ENCODE measurements around the gene UBXN11. TPM values are rescaled to one million over a fixed set of nuclear protein-coding genes. Genes with fewer than 3 reads are reported as not detected.
A peak's percentile ranks its signal among the peaks of the same experiment; 100 is the strongest.

Gene UBXN11
- polyA plus RNA-seq, 2 of the 4 experiments (the other 2 are of a cell fraction), result 7.6 to 10.8 TPM

DNA sequence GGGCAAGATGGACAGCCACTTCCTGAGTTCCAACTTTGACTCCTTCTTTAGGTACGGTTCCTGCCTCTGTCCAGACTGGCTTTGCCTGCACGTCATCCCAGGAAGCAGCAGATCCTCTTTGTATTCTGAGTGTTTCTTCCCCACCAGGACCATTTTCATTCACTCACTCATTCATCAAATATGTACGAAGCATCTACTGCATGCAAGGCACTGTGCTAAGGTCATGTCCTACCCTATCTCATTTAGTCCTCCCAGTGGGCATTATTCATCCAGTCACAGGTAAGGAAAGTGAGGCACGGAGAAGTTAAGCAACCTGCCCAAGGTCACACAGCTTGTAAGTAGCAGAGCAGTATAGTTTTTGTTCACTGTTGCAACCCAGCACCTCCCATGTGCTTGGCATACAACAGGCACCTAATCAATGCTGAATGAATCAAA lies 33.6 kb upstream of the UBXN11 start:
- POLR2A ChIA-PET, result no interaction called here
- ATAC-seq, result no peak

DNA sequence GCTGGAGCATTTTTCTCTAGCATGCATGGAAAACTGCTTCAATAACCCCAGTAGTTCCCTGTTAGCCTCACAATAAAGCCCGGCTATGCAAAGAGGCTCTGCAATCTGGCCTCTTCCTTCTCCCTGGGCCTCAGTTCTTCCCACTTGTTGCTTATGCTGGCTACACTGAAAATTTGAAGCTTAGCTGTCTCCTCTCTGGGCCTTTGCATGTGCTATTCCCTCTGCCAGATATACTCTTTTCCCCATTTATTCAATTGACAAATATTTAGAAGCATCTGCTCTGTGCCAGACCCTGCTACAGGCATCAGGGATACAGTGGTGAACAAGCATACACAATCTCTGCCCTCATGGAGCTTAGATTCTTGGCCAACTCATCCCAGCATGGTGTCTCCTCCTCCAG lies 32.2 kb upstream of the UBXN11 start:
- ChIA-PET POLR2A (no interaction called here), CTCF (interaction anchor here (0.9 to 1.8 kb wide), 6 partner anchors 8 to 26 kb away, joined by 3 to 7 read pairs (median 4); no protein-coding TSS in a partner anchor)
- FAIRE-seq (no peak), ATAC-seq (no peak), DNase-seq (ENCODE audit: low read depth in 1 of 2, low spot score in 1 of 2) (no peak)
- Histone ChIP-seq H3K9me3 (no peaks in the 10 kb centered on the region), H3K27ac (no peak overlapping the region), H3K4me2 (no peak overlapping the region), H3K4me3 (no peak overlapping the region), H3K4me1 (peaks cover 6% of the 10 kb centered on the region)
- WGBS (ENCODE audit: missing lambda C conversion rate), result 94% methylated on average over 1 of the region's 1 CpG
- TF ChIP-seq HDAC2 (IDR thresholded peaks at IDR 0.05) (no peak), CBX8 (IDR thresholded peaks at IDR 0.05) (no peak), CEBPB (IDR thresholded peaks at IDR 0.05) (no peak), NR3C1 (IDR thresholded peaks at IDR 0.05) (no peak), RNF2 (IDR thresholded peaks at IDR 0.05; ENCODE audit: borderline replicate concordance, low read depth) (no peak), EP300 (IDR thresholded peaks at IDR 0.05) (no peak), FOSB (CRISPR knock-in tag; IDR thresholded peaks at IDR 0.05) (no peak), MYC (IDR thresholded peaks at IDR 0.05; ENCODE audit: borderline replicate concordance, low read length) (no peak)
- TF ChIP-seq, protein P1, sequence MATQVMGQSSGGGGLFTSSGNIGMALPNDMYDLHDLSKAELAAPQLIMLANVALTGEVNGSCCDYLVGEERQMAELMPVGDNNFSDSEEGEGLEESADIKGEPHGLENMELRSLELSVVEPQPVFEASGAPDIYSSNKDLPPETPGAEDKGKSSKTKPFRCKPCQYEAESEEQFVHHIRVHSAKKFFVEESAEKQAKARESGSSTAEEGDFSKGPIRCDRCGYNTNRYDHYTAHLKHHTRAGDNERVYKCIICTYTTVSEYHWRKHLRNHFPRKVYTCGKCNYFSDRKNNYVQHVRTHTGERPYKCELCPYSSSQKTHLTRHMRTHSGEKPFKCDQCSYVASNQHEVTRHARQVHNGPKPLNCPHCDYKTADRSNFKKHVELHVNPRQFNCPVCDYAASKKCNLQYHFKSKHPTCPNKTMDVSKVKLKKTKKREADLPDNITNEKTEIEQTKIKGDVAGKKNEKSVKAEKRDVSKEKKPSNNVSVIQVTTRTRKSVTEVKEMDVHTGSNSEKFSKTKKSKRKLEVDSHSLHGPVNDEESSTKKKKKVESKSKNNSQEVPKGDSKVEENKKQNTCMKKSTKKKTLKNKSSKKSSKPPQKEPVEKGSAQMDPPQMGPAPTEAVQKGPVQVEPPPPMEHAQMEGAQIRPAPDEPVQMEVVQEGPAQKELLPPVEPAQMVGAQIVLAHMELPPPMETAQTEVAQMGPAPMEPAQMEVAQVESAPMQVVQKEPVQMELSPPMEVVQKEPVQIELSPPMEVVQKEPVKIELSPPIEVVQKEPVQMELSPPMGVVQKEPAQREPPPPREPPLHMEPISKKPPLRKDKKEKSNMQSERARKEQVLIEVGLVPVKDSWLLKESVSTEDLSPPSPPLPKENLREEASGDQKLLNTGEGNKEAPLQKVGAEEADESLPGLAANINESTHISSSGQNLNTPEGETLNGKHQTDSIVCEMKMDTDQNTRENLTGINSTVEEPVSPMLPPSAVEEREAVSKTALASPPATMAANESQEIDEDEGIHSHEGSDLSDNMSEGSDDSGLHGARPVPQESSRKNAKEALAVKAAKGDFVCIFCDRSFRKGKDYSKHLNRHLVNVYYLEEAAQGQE (IDR thresholded peaks at IDR 0.05), result no peak

More for the DNA sequence above, 33.6 kb upstream of the UBXN11 start:
- TF ChIP-seq NPAS2 (CRISPR knock-in tag; IDR thresholded peaks at IDR 0.05; ENCODE audit: borderline replicate concordance), result no peak
- TF ChIP-seq ESRRA (IDR thresholded peaks at IDR 0.05; ENCODE audit: borderline replicate concordance, low read length), result no peak
- no peak for TF ChIP-seq ZC3H11A (IDR thresholded peaks at IDR 0.05)
- no peak for TF ChIP-seq SMC3 (IDR thresholded peaks at IDR 0.05)
- peaks cover 6% of the 10 kb centered on the region for H3K4me1 ChIP-seq
- no peak for FAIRE-seq
- DNase-seq (ENCODE audit: low read depth in 1 of 2, low spot score in 1 of 2), result no peak
- H3K4me2 ChIP-seq, result no peak overlapping the region
- CTCF ChIA-PET, result interaction anchor here (0.6 to 2.3 kb wide), 4 partner anchors 23 to 106 kb away, joined by 3 to 6 read pairs (median 4); partner anchors contain the start of gene CEP85
- 56% methylated on average over 4 of the region's 4 CpGs for WGBS (ENCODE audit: missing lambda C conversion rate)
- no peaks in the 10 kb centered on the region for H3K9me3 ChIP-seq
- H3K4me3 ChIP-seq, result no peak overlapping the region
- no peak overlapping the region for H3K27ac ChIP-seq

DNA sequence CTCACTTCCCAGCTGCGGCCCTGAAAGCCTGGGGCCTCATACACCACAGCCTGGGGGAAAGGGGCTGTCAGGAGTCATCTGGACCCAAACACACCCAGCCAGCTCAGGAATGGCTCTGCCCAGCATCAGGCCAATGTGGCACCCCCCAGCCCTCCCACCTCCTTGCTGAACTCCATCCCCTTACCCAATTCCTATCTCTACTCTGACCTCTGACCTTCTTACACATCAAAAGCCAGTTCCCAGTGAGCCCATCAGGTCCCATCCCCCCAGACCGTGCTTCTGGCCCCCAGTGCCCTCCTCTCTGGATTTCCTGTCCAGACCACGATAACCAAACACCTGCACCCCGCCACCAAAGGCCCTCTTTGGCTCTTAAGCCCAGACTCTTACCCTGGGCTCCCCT lies 31.2 kb upstream of the UBXN11 start:
- WGBS (ENCODE audit: missing lambda C conversion rate), result 92% methylated on average over 3 of the region's 4 CpGs
- TF ChIP-seq NR3C1 (IDR thresholded peaks at IDR 0.05), result no peak
- TF ChIP-seq FOSB (CRISPR knock-in tag; IDR thresholded peaks at IDR 0.05), result no peak
- no peak for TF ChIP-seq HOXA7 (CRISPR knock-in tag; IDR thresholded peaks at IDR 0.05)
- no peak for TF ChIP-seq HOXB13 (CRISPR knock-in tag; IDR thresholded peaks at IDR 0.05; ENCODE audit: low read depth)
- TF ChIP-seq, protein P2, sequence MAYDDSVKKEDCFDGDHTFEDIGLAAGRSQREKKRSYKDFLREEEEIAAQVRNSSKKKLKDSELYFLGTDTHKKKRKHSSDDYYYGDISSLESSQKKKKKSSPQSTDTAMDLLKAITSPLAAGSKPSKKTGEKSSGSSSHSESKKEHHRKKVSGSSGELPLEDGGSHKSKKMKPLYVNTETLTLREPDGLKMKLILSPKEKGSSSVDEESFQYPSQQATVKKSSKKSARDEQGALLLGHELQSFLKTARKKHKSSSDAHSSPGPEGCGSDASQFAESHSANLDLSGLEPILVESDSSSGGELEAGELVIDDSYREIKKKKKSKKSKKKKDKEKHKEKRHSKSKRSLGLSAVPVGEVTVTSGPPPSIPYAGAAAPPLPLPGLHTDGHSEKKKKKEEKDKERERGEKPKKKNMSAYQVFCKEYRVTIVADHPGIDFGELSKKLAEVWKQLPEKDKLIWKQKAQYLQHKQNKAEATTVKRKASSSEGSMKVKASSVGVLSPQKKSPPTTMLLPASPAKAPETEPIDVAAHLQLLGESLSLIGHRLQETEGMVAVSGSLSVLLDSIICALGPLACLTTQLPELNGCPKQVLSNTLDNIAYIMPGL (CRISPR knock-in tag; IDR thresholded peaks at IDR 0.05; ENCODE audit: borderline replicate concordance), result no peak
- TF ChIP-seq KDM1A (IDR thresholded peaks at IDR 0.05; ENCODE audit: low read depth), result no peak
- no peak for TF ChIP-seq CHD4 (IDR thresholded peaks at IDR 0.05; ENCODE audit: borderline replicate concordance)
- TF ChIP-seq RCOR1 (IDR thresholded peaks at IDR 0.05; ENCODE audit: low read depth, low read length), result no peak
- TF ChIP-seq HDAC2 (IDR thresholded peaks at IDR 0.05), result no peak
- no peak for TF ChIP-seq FOSL2 (IDR thresholded peaks at IDR 0.05)
- TF ChIP-seq FOSL2 (CRISPR knock-in tag; IDR thresholded peaks at IDR 0.05), result no peak
- no peak for TF ChIP-seq ZSCAN20 (CRISPR knock-in tag; IDR thresholded peaks at IDR 0.05)
- TF ChIP-seq ZC3H11A (IDR thresholded peaks at IDR 0.05), result no peak
- TF ChIP-seq, protein P3, sequence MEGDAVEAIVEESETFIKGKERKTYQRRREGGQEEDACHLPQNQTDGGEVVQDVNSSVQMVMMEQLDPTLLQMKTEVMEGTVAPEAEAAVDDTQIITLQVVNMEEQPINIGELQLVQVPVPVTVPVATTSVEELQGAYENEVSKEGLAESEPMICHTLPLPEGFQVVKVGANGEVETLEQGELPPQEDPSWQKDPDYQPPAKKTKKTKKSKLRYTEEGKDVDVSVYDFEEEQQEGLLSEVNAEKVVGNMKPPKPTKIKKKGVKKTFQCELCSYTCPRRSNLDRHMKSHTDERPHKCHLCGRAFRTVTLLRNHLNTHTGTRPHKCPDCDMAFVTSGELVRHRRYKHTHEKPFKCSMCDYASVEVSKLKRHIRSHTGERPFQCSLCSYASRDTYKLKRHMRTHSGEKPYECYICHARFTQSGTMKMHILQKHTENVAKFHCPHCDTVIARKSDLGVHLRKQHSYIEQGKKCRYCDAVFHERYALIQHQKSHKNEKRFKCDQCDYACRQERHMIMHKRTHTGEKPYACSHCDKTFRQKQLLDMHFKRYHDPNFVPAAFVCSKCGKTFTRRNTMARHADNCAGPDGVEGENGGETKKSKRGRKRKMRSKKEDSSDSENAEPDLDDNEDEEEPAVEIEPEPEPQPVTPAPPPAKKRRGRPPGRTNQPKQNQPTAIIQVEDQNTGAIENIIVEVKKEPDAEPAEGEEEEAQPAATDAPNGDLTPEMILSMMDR (IDR thresholded peaks at IDR 0.05), result no peak
- no peak for TF ChIP-seq RNF2 (IDR thresholded peaks at IDR 0.05; ENCODE audit: borderline replicate concordance, low read depth)
- TF ChIP-seq, protein P4, sequence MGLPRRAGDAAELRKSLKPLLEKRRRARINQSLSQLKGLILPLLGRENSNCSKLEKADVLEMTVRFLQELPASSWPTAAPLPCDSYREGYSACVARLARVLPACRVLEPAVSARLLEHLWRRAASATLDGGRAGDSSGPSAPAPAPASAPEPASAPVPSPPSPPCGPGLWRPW (IDR thresholded peaks at IDR 0.05), result no peak
- TF ChIP-seq TFCP2L1 (CRISPR knock-in tag; IDR thresholded peaks at IDR 0.05), result no peak
- no peak for TF ChIP-seq GATA3 (IDR thresholded peaks at IDR 0.05; ENCODE audit: borderline replicate concordance)
- peaks cover 6% of the 10 kb centered on the region for H3K4me1 ChIP-seq
- H3K4me3 ChIP-seq, result no peak overlapping the region
- POLR2A ChIA-PET, result no interaction called here
- ATAC-seq (no peak), FAIRE-seq (no peak), DNase-seq (ENCODE audit: low read depth in 1 of 2, low spot score in 1 of 2) (no peak)
- CTCF ChIA-PET, result interaction anchor here (0.8 to 1.8 kb wide), 5 partner anchors 9 to 27 kb away, joined by 3 to 7 read pairs (median 5); no protein-coding TSS in a partner anchor
- H3K4me2 ChIP-seq, result no peak overlapping the region
- H3K27ac ChIP-seq, result peak overlapping the region in 1 of 2 experiments; percentile 8; a peak in 1 of 6 replicates
- H3K9me3 ChIP-seq, result no peaks in the 10 kb centered on the region
